HCT116 (cell line): ENCODE measurements around the gene LRRN3. TPM values are rescaled to one million over a fixed set of nuclear protein-coding genes. Genes with fewer than 3 reads are reported as not detected.

Experiments used
- ATAC-seq: fragments of 200-7000 bp; cut with Tn5 transposase; 2 replicates; pipeline ENCODE4 v1.9.1; 2020; ENCODE audit warnings: mild to moderate bottlenecking, moderate library complexity
- BruUV-seq: library from RNA; stranded (reverse); fragments of 400-500 nt; replicated peaks from 2 replicates; lab custom pipeline; 2021; lab: Mats Ljungman, UMichigan
- CTCF ChIA-PET: fragments of 300-600 bp; sonication (Branson Sonifier 250); formaldehyde crosslinking; loops from one replicate; lab custom pipeline; 2021; ENCODE audit warnings: antibody characterized with exemption; lab: Charles Lee
- POLR2A ChIA-PET: fragments of 300-600, 350-600 bp; sonication (Branson Sonifier 250); formaldehyde crosslinking; loops from one replicate; lab custom pipeline; 2021; ENCODE audit warnings: antibody characterized with exemption; lab: Charles Lee
- RAD21 ChIA-PET, 2 experiments: fragments of 300-600 bp; sonication (Branson Sonifier 250); formaldehyde crosslinking; loops; one replicate each; lab custom pipeline; 2023; ENCODE audit warnings: low total read pairs in 2 of 2; ENCODE audit not compliant: uncharacterized antibody in 2 of 2, unreplicated experiment in 2 of 2, low non-redundant PET in 1 of 2; lab: Charles Lee
- DNase-seq: peaks from one replicate; pipeline ENCODE4 v3.0.0-alpha.2; 2010; ENCODE audit warnings: low read depth, low spot score
- H2AFZ ChIP-seq: fragments of 200-600 bp; shearing (Covaris generic), sonication (generic); 2 replicates; pipeline ENCODE4 v1.6.1; 2017; ENCODE audit warnings: low read depth, mixed run types, mixed read lengths, antibody characterized with exemption, low read length; ENCODE audit not compliant: poor library complexity, severe bottlenecking
- H3K27ac ChIP-seq: 2 replicates; pipeline ENCODE4 v1.5.1; 2012; ENCODE audit warnings: low read depth, low read length
- H3K27me3 ChIP-seq: fragments of 200-600 bp; sonication (generic); 2 replicates; pipeline ENCODE4 v1.6.1; 2016; ENCODE audit warnings: mixed run types, low read length, mixed read lengths; ENCODE audit not compliant: insufficient read depth
- H3K36me3 ChIP-seq, 2 experiments: fragments of 200-500 bp in 1 of 2; fragments of 200-600 bp in 1 of 2; sonication (Bioruptor generic) in 1 of 2; sonication (generic) in 1 of 2; 2 replicates each; pipeline versions ENCODE4 v1.5.1 to v1.6.1; 2014 to 2016; ENCODE audit warnings: low read length in 2 of 2, inconsistent platforms in 1 of 2, mixed read lengths in 1 of 2, mixed run types in 1 of 2; ENCODE audit not compliant: insufficient read depth in 2 of 2, control insufficient read depth in 1 of 2
- H3K4me1 ChIP-seq, 2 experiments: fragments of 200-600 bp in 1 of 2; sonication (generic) in 1 of 2; 2 replicates each; pipeline versions ENCODE4 v1.5.1 to v1.6.1; 2012 to 2017; ENCODE audit warnings: low read length in 2 of 2, inconsistent platforms in 1 of 2, mild to moderate bottlenecking in 1 of 2, mixed read lengths in 1 of 2, mixed run types in 1 of 2, moderate library complexity in 1 of 2; ENCODE audit not compliant: insufficient read depth in 2 of 2, control insufficient read depth in 1 of 2
- H3K4me2 ChIP-seq: fragments of 200-600 bp; sonication (generic); 2 replicates; pipeline ENCODE4 v1.6.1; 2017; ENCODE audit warnings: mixed run types, low read length, mixed read lengths
- H3K4me3 ChIP-seq, 2 experiments: fragments of 200-600 bp in 1 of 2; sonication (generic) in 1 of 2; replicated peaks in 1 of 2; 2 replicates each; pipeline ENCODE4 v1.5.1; 2011 to 2016; ENCODE audit warnings: low read length in 2 of 2, control low read depth in 1 of 2, low read depth in 1 of 2, mild to moderate bottlenecking in 1 of 2, mixed read lengths in 1 of 2, mixed run types in 1 of 2
- H3K79me2 ChIP-seq: fragments of 200-600 bp; sonication (generic); 2 replicates; pipeline ENCODE4 v1.6.1; 2017; ENCODE audit warnings: mild to moderate bottlenecking, mixed run types, low read length, moderate library complexity, mixed read lengths; ENCODE audit not compliant: insufficient read depth
- H3K9ac ChIP-seq: fragments of 200-600 bp; sonication (generic); 2 replicates; pipeline ENCODE4 v1.6.1; 2016; ENCODE audit warnings: low read length, mixed read lengths
- H3K9me2 ChIP-seq: fragments of 200-600 bp; sonication (generic), shearing (Covaris generic); 2 replicates; pipeline ENCODE4 v1.6.1; 2017; ENCODE audit warnings: mixed run types, mild to moderate bottlenecking, moderate library complexity; ENCODE audit not compliant: insufficient read depth
- H3K9me3 ChIP-seq, 2 experiments: fragments of 200-500 bp in 1 of 2; fragments of 200-600 bp in 1 of 2; sonication (Bioruptor generic) in 1 of 2; sonication (generic) in 1 of 2; 2 replicates each; pipeline ENCODE4 v1.6.1; 2014 to 2017; ENCODE audit warnings: low read length in 2 of 2, mixed read lengths in 2 of 2, inconsistent platforms in 1 of 2, low read depth in 1 of 2, mild to moderate bottlenecking in 1 of 2, mixed run types in 1 of 2, moderate library complexity in 1 of 2; ENCODE audit not compliant: control insufficient read depth in 1 of 2, insufficient read depth in 1 of 2
- H4K20me1 ChIP-seq: fragments of 200-600 bp; sonication (generic), shearing (Covaris generic); 2 replicates; pipeline ENCODE4 v1.6.1; 2017; ENCODE audit warnings: mixed run types, mild to moderate bottlenecking, moderate library complexity; ENCODE audit not compliant: insufficient read depth
- CBX3 ChIP-seq: IDR thresholded peaks from 2 replicates; pipeline ENCODE4 v1.6.1; 2012; ENCODE audit warnings: low read depth
- CEBPB ChIP-seq: IDR thresholded peaks from 2 replicates; pipeline ENCODE4 v1.6.1; 2012; ENCODE audit warnings: low read depth
- EGR1 ChIP-seq: IDR thresholded peaks from 2 replicates; pipeline ENCODE4 v1.6.1; 2012; ENCODE audit warnings: low read depth
- ELF1 ChIP-seq: IDR thresholded peaks from 2 replicates; pipeline ENCODE4 v1.6.1; 2012; ENCODE audit warnings: low read depth, borderline replicate concordance
- EZH2 ChIP-seq: fragments of 200-600 bp; sonication (generic); IDR thresholded peaks from 2 replicates; pipeline ENCODE4 v1.6.1; 2017; ENCODE audit warnings: antibody characterized with exemption, mixed run types
- EZH2phosphoT487 ChIP-seq: fragments of 200-600 bp; IDR thresholded peaks from 2 replicates; pipeline ENCODE4 v1.6.1; 2018; ENCODE audit warnings: antibody characterized with exemption, borderline replicate concordance
- FOSL1 ChIP-seq: IDR thresholded peaks from 2 replicates; pipeline ENCODE4 v1.6.1; 2012; ENCODE audit warnings: low read depth
- JUND ChIP-seq: IDR thresholded peaks from 2 replicates; pipeline ENCODE4 v1.6.1; 2012
- SIN3A ChIP-seq: IDR thresholded peaks from 2 replicates; pipeline ENCODE4 v1.6.1; 2012; ENCODE audit warnings: low read depth
- SP1 ChIP-seq: IDR thresholded peaks from 2 replicates; pipeline ENCODE4 v1.6.1; 2012; ENCODE audit warnings: low read depth
- SRF ChIP-seq: IDR thresholded peaks from 2 replicates; pipeline ENCODE4 v1.6.1; 2012; ENCODE audit warnings: low read depth
- YY1 ChIP-seq: IDR thresholded peaks from 2 replicates; pipeline ENCODE4 v1.6.1; 2011; ENCODE audit warnings: low read length, low read depth, moderate library complexity, mild to moderate bottlenecking; ENCODE audit not compliant: insufficient replicate concordance; ENCODE audit errors: extremely low read depth
- ZFX ChIP-seq: fragments of 450-650 bp; IDR thresholded peaks from 2 replicates; pipeline ENCODE4 v1.6.1; 2017
- intact Hi-C: fragments of 100-400 bp; cut with micrococcal nuclease; formaldehyde crosslinking; loops from 2 replicates; pipeline ENCODE4 v1.10.0; 2022
- total RNA-seq: library from RNA; stranded (reverse); gene quantifications from one replicate; pipeline ENCODE4 v1.2.1, GENCODE V29; 2021; ENCODE audit not compliant: unreplicated experiment
- TF ChIP-seq, protein P1 (sequence below): IDR thresholded peaks from 2 replicates; pipeline ENCODE4 v1.6.1; 2012
- TF ChIP-seq, protein P2 (sequence below), 3 experiments: fragments of 200-600 bp in 1 of 3; sonication (generic) in 1 of 3; IDR thresholded peaks in 2 of 3; conservative IDR thresholded peaks in 1 of 3; 2 replicates each; pipeline ENCODE4 v1.5.1; 2012 to 2017; ENCODE audit warnings: low read depth in 2 of 3, low read length in 2 of 3, antibody characterized with exemption in 1 of 3, borderline replicate concordance in 1 of 3, control low read depth in 1 of 3, mild to moderate bottlenecking in 1 of 3, mixed read lengths in 1 of 3, mixed run types in 1 of 3, moderate library complexity in 1 of 3; ENCODE audit not compliant: insufficient read depth in 1 of 3
- TF ChIP-seq, protein P3 (sequence below): IDR thresholded peaks from 2 replicates; pipeline ENCODE4 v1.6.1; 2012

The LRRN3 gene
- total RNA-seq, 1 experiment from 2014 or later = 0.07 TPM

DNA sequence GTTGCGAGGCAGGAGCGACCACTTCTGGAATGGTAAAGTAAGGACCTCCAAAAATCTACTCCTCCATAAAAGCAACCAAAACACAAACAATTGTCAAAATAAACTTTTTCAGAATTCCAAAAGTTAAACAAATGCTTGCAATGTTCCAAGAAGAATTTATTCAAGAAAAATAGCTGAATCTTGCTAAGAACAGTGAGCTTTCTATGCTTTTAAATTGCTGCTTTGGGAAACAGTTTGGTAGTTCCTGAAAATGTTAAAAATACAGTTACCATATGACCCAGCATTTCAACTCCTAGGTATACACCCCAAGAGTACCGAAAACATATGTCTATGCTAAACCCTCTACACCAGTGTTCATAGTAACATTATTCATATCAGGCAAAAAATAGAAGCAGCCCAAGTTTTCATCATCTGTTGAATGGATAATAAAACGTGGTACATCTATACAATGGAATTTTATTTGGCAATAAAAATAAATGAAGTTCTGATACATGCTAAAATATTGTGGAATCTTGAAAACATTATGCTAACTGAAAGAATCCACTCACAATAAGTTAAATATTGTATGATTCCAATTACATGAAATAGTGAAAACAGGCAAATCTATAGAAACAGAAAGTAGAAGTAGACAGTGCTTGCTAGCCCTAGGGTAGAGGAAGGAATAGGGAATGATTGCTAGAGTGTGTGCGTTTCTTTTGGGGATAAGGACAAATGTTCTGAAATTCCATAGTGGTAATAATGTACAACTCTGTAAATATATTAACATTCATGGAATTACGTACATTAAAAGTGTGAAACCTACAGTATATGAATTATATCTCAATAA, 57.0 kb downstream of the LRRN3 start:
- BruUV-seq = no TSS peak
- H3K36me3 ChIP-seq = no peaks in the 10 kb centered on the region
- no peak overlapping the region for H3K4me3 ChIP-seq
- TF ChIP-seq, protein P1, sequence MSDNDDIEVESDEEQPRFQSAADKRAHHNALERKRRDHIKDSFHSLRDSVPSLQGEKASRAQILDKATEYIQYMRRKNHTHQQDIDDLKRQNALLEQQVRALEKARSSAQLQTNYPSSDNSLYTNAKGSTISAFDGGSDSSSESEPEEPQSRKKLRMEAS = no peak
- TF ChIP-seq CBX3 = no peak
- TF ChIP-seq EZH2 = no peak
- TF ChIP-seq SP1 = no peak
- TF ChIP-seq, protein P2, sequence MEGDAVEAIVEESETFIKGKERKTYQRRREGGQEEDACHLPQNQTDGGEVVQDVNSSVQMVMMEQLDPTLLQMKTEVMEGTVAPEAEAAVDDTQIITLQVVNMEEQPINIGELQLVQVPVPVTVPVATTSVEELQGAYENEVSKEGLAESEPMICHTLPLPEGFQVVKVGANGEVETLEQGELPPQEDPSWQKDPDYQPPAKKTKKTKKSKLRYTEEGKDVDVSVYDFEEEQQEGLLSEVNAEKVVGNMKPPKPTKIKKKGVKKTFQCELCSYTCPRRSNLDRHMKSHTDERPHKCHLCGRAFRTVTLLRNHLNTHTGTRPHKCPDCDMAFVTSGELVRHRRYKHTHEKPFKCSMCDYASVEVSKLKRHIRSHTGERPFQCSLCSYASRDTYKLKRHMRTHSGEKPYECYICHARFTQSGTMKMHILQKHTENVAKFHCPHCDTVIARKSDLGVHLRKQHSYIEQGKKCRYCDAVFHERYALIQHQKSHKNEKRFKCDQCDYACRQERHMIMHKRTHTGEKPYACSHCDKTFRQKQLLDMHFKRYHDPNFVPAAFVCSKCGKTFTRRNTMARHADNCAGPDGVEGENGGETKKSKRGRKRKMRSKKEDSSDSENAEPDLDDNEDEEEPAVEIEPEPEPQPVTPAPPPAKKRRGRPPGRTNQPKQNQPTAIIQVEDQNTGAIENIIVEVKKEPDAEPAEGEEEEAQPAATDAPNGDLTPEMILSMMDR (IDR thresholded peaks at IDR 0.05 in 2 of 3, conservative IDR thresholded peaks at IDR 0.05 in 1 of 3; ENCODE audit: borderline replicate concordance in 1 of 3, insufficient read depth in 1 of 3, low read depth in 2 of 3, low read length in 2 of 3) = no peak
- no peak for TF ChIP-seq CEBPB
- no peak for TF ChIP-seq FOSL1
- no peak for TF ChIP-seq ZFX
- TF ChIP-seq EGR1 = no peak
- no peak for TF ChIP-seq JUND
- no peak for TF ChIP-seq EZH2phosphoT487
- TF ChIP-seq, protein P3, sequence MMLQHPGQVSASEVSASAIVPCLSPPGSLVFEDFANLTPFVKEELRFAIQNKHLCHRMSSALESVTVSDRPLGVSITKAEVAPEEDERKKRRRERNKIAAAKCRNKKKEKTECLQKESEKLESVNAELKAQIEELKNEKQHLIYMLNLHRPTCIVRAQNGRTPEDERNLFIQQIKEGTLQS = no peak
- TF ChIP-seq ELF1 = no peak
- TF ChIP-seq YY1 = no peak
- no peak for TF ChIP-seq SIN3A
- no peak for TF ChIP-seq SRF
- ChIA-PET CTCF (no interaction called here), RAD21 (no interaction called here), POLR2A (no interaction called here)
- H3K27me3 ChIP-seq = no peaks in the 10 kb centered on the region
- no peak overlapping the region for H3K4me2 ChIP-seq
- no peaks in the 10 kb centered on the region for H3K4me1 ChIP-seq
- H4K20me1 ChIP-seq = no peaks in the 10 kb centered on the region
- DNase-seq (no peak), ATAC-seq (no peak)
- H3K9me3 ChIP-seq = no peaks in the 10 kb centered on the region
- no peak overlapping the region for H3K9ac ChIP-seq
- intact Hi-C loops = no loop called here
- H3K27ac ChIP-seq = no peak overlapping the region
- H2AFZ ChIP-seq = no peak overlapping the region
- H3K79me2 ChIP-seq = no peaks in the 10 kb centered on the region
- no peaks in the 10 kb centered on the region for H3K9me2 ChIP-seq
